ENCODE results near the gene UBR4.

- TF ChIP-seq CTCF (IDR thresholded peaks at IDR 0.05) (no peak), POLR2A (IDR thresholded peaks at IDR 0.05) (no peak), POLR2AphosphoS5 (IDR thresholded peaks at IDR 0.05) (no peak)
These were observed 60.3 kb downstream of the UBR4 start for GRCh38 chr1:19149736-19150135.

All from suprapubic skin (tissue), 4 donors.